HG02885 (cell line): ENCODE results near the gene GRK3.
"Not testable (repeated sequence)": the region's sequence is repeated elsewhere in the genome, so short reads cannot be mapped to it uniquely, and the experiment has no call there.

Experiments
- ATAC-seq: cut with Tn5 transposase; IDR thresholded peaks from one replicate; pipeline ENCODE4 v1.9.1; 2021; ENCODE audit warnings: mild to moderate bottlenecking; ENCODE audit not compliant: unreplicated experiment, poor library complexity

GRK3 gene

GRCh38 chr22:25548866-25549464, 15.5 kb upstream of the GRK3 start:
- no peak for ATAC-seq

GRCh38 chr22:25551396-25551795, 13.1 kb upstream of the GRK3 start:
- no peak for ATAC-seq

GRCh38 chr22:25552405-25552804, 12.1 kb upstream of the GRK3 start:
- not testable (repeated sequence) for ATAC-seq

GRCh38 chr22:25553131-25553530, 11.3 kb upstream of the GRK3 start:
- ATAC-seq: no peak

GRCh38 chr22:25554238-25554671, 10.2 kb upstream of the GRK3 start:
- no peak for ATAC-seq

- ATAC-seq: no peak
Observed at GRCh38 chr22:25554689-25555088, 9.8 kb upstream of the GRK3 start.

- no peak for ATAC-seq
Observed at GRCh38 chr22:25555586-25555985, 8.9 kb upstream of the GRK3 start.

GRCh38 chr22:25557218-25557617, 7.3 kb upstream of the GRK3 start:
- ATAC-seq: no peak

GRCh38 chr22:25558341-25558740, 6.1 kb upstream of the GRK3 start:
- no peak for ATAC-seq

- not testable (repeated sequence) for ATAC-seq
Observed at GRCh38 chr22:25559910-25560309, 4.6 kb upstream of the GRK3 start.

GRCh38 chr22:25561182-25561581, 3.3 kb upstream of the GRK3 start:
- not testable (repeated sequence) for ATAC-seq

GRCh38 chr22:25561927-25562326, 2.5 kb upstream of the GRK3 start:
- ATAC-seq: not testable (repeated sequence)

- not testable (repeated sequence) for ATAC-seq
Observed at GRCh38 chr22:25562966-25563760, 1.3 kb upstream of the GRK3 start.

GRCh38 chr22:25563761-25564319, 635 bp upstream of the GRK3 start:
- ATAC-seq: peak; percentile 14

- peak; percentile 4 for ATAC-seq
Observed at GRCh38 chr22:25564979-25565677, 653 bp downstream of the GRK3 start.

- no peak for ATAC-seq
Observed at GRCh38 chr22:25566186-25566897, 1.9 kb downstream of the GRK3 start.

GRCh38 chr22:25566898-25567235, 2.4 kb downstream of the GRK3 start:
- ATAC-seq: no peak

- ATAC-seq: no peak
Observed at GRCh38 chr22:25567251-25567675, 2.8 kb downstream of the GRK3 start.

GRCh38 chr22:25568066-25568465, 3.6 kb downstream of the GRK3 start:
- ATAC-seq: not testable (repeated sequence)

GRCh38 chr22:25569361-25569760, 4.9 kb downstream of the GRK3 start:
- ATAC-seq: no peak
